GM06990 (cell line): ENCODE data around the gene NEK10.

ENCODE experiments used
- DNase-seq: peaks from one replicate; pipeline ENCODE4 v3.0.0-alpha.2; 2011; ENCODE audit not compliant: insufficient read length; ENCODE audit errors: extremely low read depth
- H3K27me3 ChIP-seq: replicated peaks from 2 replicates; pipeline ENCODE4 v1.6.0; 2011; ENCODE audit warnings: low read length; ENCODE audit not compliant: control insufficient read depth, insufficient read depth
- H3K36me3 ChIP-seq: 2 replicates; pipeline ENCODE4 v1.5.1; 2011; ENCODE audit warnings: low read length; ENCODE audit not compliant: control insufficient read depth, insufficient read depth
- H3K4me3 ChIP-seq: replicated peaks from 2 replicates; pipeline ENCODE4 v1.5.1; 2011; ENCODE audit warnings: low read depth, mild to moderate bottlenecking, control low read depth, low read length
- CTCF ChIP-seq: IDR thresholded peaks from 2 replicates; pipeline ENCODE4 v1.5.1; 2011; ENCODE audit warnings: low read length, control low read depth, mild to moderate bottlenecking, inconsistent platforms; ENCODE audit not compliant: insufficient read depth, poor library complexity, severe bottlenecking

NEK10 gene

GRCh38 chr3:27325419-27325818, 43.8 kb downstream of the NEK10 start:
- TF ChIP-seq CTCF = peak; percentile 53
- Histone ChIP-seq H3K36me3 (no peaks in the 10 kb centered on the region), H3K4me3 (no peak overlapping the region), H3K27me3 (no peaks in the 10 kb centered on the region)
- DNase-seq = no peak

GRCh38 chr3:27324686-27325085, 44.5 kb downstream of the NEK10 start:
- no peak for DNase-seq
- Histone ChIP-seq H3K4me3 (no peak overlapping the region), H3K27me3 (no peaks in the 10 kb centered on the region), H3K36me3 (no peaks in the 10 kb centered on the region)
- no peak for TF ChIP-seq CTCF

GRCh38 chr3:27323087-27323570, 46.1 kb downstream of the NEK10 start:
- H3K4me3 ChIP-seq = no peak overlapping the region
- no peaks in the 10 kb centered on the region for H3K27me3 ChIP-seq
- no peak for TF ChIP-seq CTCF
- H3K36me3 ChIP-seq = no peaks in the 10 kb centered on the region
- no peak for DNase-seq

- H3K27me3 ChIP-seq = no peaks in the 10 kb centered on the region
- no peaks in the 10 kb centered on the region for H3K36me3 ChIP-seq
- no peak overlapping the region for H3K4me3 ChIP-seq
- no peak for DNase-seq
- no peak for TF ChIP-seq CTCF
These were observed 46.5 kb downstream of the NEK10 start for GRCh38 chr3:27322634-27323033.

GRCh38 chr3:27319847-27320526, 49.2 kb downstream of the NEK10 start:
- DNase-seq = no peak
- no peaks in the 10 kb centered on the region for H3K27me3 ChIP-seq
- TF ChIP-seq CTCF = no peak
- no peaks in the 10 kb centered on the region for H3K36me3 ChIP-seq
- H3K4me3 ChIP-seq = no peak overlapping the region

GRCh38 chr3:27319304-27319703, 49.9 kb downstream of the NEK10 start:
- Histone ChIP-seq H3K36me3 (no peaks in the 10 kb centered on the region), H3K4me3 (no peak overlapping the region), H3K27me3 (no peaks in the 10 kb centered on the region)
- TF ChIP-seq CTCF = no peak
- DNase-seq = no peak
